GM10266 (cell line): ENCODE results near the gene JAK2.
A peak's percentile ranks its signal among the peaks of the same experiment; 100 is the strongest.

Experiments used
- DNase-seq: peaks from one replicate; pipeline ENCODE4 v3.0.0; 2012; ENCODE audit errors: extremely low spot score
- TF ChIP-seq, protein P1 (sequence below): IDR thresholded peaks from 2 replicates; pipeline ENCODE4 v1.5.1; 2012; ENCODE audit warnings: mild to moderate bottlenecking, low read depth; ENCODE audit not compliant: control insufficient read depth, insufficient read depth; ENCODE audit errors: missing control alignments

Gene JAK2

DNA sequence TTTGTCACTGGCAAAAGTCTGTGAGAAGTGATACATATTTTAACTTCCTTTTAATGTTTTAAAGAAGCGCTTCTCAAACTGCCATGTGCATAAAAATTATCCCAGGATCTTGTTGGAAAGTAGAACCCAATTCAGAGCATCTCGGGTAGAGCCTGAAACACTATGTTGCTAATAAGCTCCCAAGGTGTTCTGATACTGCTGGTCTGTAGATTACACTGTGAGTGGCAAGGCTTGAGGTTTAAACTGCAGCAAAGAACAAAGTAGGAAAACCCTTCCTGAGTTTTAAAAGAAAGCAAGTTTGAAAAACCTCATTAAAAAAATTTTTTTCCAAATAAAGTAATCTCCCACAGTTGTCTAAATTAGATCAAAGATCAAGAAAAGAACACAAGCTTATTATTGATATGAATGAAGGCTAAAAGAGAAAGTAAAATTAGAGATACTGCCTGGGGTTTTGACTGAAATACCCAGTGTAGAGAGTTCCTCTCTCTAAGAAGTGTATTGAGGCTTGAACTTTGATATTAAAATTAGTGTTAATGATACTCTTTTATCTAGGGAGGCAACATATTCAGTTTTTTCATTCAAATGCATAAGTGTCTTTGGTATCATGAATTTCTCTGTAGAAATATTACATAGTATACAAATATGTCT lies 19.8 kb upstream of the JAK2 start:
- TF ChIP-seq, protein P1, sequence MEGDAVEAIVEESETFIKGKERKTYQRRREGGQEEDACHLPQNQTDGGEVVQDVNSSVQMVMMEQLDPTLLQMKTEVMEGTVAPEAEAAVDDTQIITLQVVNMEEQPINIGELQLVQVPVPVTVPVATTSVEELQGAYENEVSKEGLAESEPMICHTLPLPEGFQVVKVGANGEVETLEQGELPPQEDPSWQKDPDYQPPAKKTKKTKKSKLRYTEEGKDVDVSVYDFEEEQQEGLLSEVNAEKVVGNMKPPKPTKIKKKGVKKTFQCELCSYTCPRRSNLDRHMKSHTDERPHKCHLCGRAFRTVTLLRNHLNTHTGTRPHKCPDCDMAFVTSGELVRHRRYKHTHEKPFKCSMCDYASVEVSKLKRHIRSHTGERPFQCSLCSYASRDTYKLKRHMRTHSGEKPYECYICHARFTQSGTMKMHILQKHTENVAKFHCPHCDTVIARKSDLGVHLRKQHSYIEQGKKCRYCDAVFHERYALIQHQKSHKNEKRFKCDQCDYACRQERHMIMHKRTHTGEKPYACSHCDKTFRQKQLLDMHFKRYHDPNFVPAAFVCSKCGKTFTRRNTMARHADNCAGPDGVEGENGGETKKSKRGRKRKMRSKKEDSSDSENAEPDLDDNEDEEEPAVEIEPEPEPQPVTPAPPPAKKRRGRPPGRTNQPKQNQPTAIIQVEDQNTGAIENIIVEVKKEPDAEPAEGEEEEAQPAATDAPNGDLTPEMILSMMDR = no peak
- no peak for DNase-seq

DNA sequence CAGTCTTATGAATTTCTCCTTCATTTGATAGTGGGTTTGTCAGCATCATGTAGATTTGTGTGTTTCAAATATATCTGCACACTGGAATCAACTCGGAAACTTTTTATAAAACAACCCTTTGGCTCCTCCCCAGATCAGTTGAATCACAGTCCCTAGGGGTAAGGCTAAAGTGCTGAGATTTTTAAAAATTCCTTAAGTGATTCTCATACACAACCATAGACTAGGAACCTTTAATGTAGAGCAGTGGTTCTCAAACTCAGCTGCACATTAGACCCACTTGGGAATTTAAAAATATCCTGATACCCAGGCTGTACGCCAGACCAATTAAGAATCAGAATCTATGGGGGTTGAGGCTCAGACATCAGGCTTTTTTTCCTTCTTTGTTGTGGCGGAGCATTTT lies 17.5 kb upstream of the JAK2 start:
- TF ChIP-seq, protein P1 = no peak
- no peak for DNase-seq

DNA sequence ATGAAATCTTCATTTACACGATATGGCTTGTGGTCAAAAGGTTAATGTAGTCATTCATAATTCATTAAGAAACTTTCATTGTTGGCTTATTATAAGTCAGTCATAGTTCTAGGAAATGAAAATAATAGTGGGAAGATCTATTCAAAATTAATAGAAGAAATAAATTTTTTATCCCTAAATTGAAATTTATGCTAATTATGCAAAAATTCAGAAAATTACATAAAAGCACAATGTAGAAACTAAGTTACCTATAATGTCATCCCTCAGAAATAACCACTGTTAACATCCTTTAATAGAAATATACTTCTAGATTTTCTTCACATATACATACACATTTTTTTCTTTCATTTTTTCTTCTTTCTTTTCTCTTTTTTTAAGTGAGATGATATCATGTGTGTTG lies 15.9 kb upstream of the JAK2 start:
- TF ChIP-seq, protein P1 = no peak

DNA sequence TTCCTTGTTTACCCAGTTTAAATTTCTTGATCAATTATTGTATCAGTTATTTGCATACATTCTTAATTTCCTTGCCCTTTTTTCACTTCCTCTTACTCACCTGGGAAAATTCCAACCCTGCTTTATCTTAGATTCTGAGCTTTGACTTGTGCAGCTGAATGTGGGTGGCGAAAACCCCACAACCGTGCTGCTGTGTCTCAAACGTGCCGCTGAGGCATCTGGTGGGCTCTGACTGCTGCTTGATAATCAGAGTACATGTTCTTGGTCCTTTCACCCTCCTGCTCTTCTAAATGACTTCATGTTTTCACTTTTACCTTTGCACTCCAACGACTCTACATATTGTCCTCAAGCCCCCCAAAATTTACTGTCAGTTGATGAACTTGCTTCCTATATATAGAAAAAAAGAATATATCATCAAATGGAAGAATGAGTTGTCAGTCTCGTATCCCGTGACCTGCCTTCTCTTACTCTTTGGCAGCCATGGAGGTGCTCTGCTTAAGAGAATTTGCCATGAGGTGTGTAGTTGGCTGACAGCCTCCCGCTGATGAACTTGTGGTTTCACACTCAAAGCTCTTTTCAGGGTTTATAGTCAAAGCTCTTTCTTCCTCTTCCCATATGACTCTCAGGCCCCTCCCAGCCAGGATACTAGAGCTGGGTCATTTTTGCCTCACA lies 14.0 kb upstream of the JAK2 start:
- peak; percentile 62 for DNase-seq
- TF ChIP-seq, protein P1 = no peak

More for the DNA sequence above, 15.9 kb upstream of the JAK2 start:
- no peak for DNase-seq

DNA sequence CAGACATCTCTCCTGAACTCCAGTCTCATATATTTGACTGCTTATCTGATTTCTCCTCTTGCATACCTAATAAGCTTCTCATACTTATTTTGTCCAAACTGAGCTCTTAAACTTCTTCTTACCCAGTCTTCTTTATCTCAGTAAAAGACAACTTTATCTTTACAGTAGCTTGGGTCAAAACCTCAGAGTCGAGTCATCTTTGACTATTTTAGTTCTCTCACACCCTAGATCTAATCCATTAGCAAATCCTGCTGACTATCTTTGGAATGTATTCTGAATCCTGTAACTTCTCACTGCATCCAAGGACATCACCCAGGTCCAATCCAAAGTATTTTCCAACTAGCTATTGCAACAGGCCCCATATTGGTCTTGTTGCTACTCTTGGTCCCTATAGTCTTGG lies 11.8 kb upstream of the JAK2 start:
- TF ChIP-seq, protein P1 = no peak
- no peak for DNase-seq

DNA sequence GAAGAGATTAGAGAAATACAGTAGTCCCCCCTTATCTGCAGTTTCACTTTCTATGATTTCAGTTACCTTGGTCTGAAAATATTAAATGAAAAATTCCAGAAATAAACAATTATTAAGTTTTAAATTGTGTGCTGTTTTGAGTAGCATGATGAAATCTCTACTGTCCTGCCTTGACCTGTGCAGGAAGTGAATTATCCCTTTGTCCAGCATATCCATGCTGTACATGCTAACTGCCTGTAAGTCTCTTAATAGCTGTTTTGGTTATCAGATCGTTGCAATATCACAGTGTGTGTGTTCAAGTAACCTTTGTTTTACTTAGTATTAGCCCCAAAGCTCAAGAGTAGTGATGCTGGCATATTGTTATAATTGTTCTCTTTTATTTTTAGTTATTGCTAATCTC lies 11.2 kb upstream of the JAK2 start:
- DNase-seq = no peak
- TF ChIP-seq, protein P1 = no peak

DNA sequence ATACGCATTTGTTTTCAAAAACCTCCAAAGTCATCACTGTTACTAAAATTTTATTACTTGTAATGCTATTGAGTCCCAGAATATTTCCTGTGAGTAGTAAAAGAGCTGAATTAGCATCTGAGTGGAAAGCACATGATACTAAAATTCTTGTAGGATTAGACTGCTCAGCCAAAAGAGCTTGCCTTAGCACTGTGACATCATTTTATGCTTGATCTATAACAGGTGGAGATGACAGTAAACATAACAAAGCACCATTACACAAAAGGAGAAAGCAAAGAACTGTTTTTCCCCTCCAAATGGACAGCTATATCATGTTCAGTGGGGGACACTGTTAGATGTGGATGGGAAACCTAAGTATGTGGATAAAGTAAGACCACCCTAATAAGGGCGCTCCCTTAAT lies 5.8 kb upstream of the JAK2 start:
- no peak for DNase-seq
- TF ChIP-seq, protein P1 = no peak
